SH-SY5Y (cell line): ENCODE data around the gene CAMKMT.

Experiments used
- GATA2 ChIP-seq: IDR thresholded peaks from 2 replicates; pipeline ENCODE4 v1.6.1; 2011; ENCODE audit warnings: mild to moderate bottlenecking, low read depth, low read length
- GATA3 ChIP-seq: IDR thresholded peaks from 2 replicates; pipeline ENCODE4 v1.6.1; 2011; ENCODE audit warnings: low read depth, mild to moderate bottlenecking, low read length, moderate library complexity

DNA sequence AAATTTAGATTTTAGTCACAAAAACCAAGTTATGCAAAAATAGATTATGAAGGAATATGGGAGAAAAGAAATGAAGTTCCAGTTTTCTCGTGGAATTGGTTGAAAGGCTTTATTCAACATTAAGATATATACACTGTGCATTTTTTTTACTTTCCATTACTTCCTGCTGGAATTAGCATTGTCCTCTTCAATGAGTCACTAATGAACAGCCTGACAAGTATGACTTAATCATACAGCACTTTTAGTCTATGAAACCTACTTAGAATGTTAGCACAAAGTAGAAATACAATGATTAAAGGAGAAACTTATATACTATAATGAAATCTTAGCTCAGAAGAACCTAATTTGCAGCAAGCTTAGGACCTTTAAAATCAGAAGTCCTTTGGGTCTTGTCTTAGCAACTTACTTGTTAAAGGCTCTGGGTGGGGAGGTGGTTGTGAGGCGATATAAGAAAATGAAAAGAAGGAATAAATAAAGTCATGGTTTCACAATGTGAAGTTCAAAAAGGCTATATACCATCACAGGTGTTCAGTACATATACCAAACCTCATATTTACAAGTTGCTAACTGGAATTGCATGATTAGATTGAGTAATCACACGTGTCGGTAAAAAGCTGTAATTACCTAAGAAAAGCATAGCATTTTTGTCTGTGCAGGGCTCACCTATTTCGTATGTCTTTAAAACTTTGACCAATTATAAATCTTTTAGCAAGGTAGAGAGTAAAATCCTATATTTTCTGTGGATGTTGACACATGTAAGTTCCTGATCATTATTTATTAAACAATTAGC is 236.8 kb downstream of the CAMKMT start:
- no peak for TF ChIP-seq GATA3
- no peak for TF ChIP-seq GATA2
